Activated CD8-positive, alpha-beta memory T cell treated with anti-CD3 and anti-CD28 coated beads for 1 hour (primary cell): ENCODE measurements around the gene NRF1.

Source experiments
- DNase-seq, 2 donors: peaks; one replicate each; pipeline ENCODE4 v3.0.0-alpha.2; 2020; ENCODE audit warnings: low read depth in 1 of 2; ENCODE audit errors: extremely low read depth in 1 of 2

NRF1 gene

DNA sequence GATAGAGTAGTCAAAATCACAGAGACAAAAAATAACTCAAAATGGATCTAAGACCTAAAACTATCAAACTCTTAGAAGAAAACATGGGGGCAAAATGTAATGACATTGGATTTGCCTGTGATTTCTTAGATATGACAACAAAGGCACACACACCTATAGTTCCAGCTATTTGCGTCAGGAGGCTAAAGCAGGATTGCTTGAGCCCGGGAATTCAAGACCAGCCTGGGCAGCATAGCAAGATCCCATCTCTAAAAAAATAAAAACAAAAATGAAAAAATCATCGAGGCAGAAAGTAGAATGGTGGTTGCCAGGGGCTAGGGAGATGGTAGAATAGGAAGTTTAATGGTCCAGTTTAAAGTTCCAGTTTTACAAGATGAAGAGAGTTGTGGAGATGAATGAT lies 113.3 kb downstream of the NRF1 start:
- no peak for DNase-seq

DNA sequence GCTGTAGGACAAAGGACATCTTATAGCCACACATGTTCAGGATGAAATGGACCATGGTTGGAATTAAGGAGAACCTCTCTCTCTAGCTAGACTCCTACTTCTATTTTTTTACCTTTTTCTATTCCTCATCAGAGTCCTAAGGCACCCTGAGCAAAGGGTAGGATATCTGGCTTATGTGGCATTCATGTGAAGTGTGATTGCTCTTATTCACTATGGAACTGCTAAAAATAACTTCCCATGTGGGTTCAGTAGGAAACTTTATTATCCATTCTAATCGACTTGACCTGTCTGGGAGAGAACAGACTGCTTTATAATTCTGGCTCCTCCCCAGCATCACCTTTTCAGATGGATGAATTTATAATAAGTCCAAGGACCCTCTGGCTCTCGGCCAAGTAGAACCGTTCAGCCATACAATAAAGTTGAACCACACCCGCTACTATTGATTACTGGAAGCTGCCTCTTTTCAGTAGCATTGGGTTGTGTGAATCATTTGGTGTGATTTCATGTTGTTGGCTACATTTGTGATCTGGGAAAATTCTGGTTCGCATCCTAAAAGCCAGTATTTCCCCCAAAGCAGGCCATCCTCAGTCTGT lies 117.5 kb downstream of the NRF1 start:
- DNase-seq, result no peak

DNA sequence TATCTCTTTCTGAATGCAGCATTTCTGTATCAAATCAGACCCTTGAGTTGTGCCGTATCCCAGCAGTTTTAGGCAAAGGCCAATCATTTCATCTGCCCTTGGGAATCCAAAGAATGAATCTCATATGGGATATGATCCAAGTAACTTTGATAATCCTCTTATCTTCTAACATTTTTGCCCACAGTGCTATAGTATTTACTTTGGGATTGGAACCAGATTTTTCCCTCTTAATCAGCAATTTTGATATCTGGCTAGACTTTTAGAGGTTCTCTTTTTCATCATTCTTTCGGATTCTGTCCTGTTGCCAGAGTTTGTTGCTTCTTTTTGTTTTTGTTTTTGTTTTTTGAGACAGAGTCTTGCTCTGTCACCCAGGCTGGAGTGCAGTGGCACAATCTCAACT lies 118.0 kb downstream of the NRF1 start:
- no peak for DNase-seq

DNA sequence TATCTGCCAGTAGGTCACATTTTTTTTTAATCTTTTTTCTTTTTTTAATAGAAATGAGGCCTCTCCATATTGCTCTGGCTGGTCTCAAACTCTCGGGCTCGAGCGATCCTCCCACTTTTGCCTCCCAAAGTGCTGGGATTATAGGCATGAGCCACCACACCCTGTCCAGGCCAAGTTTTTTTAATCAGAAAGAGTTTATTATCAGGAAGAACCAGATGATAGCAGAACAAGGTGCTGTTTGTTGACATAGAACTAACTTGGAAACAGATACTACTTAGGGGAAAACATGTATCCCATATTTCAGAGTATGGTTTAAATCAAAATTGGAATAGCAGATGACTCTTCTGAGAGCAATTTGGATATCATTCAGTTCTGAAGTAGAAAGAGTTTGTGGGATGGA lies 118.6 kb downstream of the NRF1 start:
- DNase-seq, result no peak

DNA sequence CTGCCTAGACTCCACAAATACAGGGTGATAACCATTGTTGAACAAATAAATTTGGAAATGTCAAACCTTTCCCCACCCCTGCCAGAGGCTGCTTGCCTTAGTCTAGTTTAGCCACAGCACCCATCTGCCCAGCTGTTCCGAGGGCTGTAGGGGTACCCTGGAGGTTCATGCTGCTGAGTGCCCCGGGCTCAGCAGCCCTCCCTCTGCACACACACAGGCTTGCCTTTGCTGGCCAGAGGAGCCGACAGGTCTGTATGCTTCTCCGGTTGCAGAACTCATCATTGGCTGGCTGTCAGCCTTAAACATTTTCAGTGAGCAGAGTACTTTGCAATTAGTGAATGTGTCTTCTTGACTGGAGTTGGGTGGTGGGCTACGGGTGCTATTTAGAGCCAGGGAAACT lies 122.9 kb downstream of the NRF1 start:
- DNase-seq, result no peak

GRCh38 chr7:129739427-129739826 lies 127.9 kb downstream of the NRF1 start:
- no peak for DNase-seq

GRCh38 chr7:129740574-129741410 lies 129.3 kb downstream of the NRF1 start:
- DNase-seq, result no peak

DNA sequence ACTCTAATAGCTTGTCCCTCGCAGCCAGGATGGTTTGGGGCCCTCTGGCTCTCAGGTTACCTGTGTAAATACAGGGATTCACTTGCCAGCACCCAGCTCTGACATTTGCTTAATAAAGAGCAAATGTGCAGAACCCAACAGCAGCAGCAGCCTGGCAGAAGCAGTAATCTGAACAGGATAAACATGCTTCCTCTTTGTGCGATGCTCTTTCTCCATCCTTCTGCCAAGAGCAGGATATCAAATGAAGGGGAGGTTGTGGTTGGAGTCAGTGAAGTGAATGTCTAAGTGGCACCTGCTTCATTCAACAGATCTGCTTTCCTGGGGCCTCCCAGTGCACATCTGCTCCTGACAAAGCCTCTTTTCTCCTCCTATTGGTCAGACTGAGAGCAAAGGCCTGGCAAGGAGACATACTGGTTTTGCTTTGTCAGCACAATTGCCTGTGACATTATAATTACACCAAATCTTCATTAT lies 130.3 kb downstream of the NRF1 start:
- DNase-seq, result no peak

DNA sequence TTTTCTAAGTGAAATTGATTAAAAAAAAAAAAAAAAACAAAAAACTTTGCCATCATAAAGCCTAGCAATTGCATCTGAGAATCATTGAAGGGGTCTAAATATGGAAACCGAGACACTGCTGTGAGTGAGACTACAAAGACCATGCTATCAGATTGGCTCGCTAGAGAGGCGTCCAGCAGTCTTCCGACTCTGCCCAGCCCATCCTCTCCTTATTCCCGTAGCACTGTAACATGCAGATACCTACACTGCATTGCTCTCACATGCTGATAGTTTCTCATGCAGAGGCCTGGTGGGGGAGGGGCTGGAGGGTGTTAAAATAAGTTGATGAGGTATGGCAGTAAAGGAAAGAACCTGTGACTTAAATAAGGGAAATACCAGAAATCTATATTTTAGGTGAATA lies 130.7 kb downstream of the NRF1 start:
- DNase-seq, result no peak

DNA sequence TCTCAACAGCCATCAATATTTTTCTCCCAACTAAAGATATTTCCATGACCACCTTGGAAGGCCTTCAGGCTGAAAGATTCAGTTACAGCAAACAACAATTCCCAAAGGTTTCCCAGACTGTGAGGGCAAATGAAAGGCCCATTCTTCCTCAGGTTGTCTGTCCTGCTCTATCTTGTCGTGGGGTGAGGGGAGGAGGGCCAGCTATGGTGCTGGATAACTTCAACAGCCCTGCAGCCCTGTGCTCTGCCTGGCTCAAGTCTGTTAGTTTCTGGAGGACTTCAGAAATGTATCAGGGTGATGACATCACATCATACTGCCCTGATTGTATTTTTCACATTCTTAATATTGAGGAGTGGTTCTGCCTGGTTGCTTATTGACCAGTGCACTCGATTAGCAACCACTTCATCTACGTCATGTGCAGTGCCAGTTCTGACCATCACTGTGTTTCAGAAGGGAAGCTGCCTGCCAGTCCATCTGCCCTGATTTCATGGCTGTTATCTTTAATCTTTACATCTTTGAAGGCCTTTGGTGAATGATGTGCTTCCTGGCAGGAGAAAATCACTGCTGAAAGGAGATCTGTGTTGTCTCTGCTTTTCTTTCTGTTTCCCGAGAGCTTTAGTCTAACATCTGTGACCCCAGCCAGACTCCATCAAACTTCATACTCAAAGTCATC lies 135.5 kb downstream of the NRF1 start:
- DNase-seq, result no peak

DNA sequence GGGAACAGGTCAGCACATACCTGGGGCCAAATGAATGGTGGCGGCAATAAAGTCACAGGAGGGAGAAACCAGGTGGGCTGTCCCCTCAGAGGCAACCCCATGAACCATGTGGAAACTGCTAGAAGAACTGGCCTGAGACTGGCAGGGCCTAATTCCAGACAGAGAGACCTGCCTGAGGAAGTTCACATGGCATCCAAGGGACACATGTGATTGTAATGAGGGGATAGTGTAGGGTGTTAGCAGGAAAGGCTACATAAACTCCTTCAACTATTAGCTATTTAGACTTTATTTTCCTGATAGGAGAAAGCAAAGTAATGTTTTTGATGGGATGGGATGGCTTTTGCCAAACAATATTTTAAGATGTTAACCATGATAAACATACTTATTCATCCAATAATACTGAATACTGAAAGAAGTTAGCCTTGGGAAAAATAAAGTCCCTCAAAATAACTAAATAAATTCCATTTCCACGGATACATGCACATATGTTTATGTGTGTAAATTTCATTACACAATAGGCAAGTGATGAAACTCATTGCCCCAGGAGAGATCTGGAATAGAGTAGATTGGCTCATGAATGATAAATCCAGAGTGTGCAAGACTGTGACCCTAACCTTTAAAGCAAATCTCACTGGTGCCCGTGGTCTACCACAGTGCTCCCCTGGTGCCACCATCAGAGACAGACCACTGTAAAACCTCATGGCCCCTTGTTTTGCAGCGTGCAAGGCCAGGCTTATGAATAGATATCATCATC lies 137.0 kb downstream of the NRF1 start:
- DNase-seq, result no peak

DNA sequence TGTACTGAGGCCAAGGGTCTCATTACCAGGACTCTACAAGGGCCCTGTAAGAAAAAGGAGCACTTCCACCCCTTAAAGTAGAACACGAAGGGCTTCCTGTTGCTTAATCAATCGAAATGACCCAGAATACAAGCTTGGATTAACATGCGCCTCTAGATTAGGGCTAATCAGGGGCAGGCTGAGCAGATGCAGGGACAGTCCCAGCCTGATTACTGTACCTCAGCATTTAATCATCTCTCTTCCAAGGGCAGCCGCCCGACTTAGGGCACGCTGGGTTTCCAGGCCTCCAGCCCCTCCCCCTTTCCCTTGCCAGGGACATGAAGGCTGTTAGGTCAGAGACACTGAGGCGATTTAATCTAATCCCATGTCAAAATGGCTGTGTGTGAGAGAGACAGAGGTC lies 138.6 kb downstream of the NRF1 start:
- DNase-seq, result no peak

DNA sequence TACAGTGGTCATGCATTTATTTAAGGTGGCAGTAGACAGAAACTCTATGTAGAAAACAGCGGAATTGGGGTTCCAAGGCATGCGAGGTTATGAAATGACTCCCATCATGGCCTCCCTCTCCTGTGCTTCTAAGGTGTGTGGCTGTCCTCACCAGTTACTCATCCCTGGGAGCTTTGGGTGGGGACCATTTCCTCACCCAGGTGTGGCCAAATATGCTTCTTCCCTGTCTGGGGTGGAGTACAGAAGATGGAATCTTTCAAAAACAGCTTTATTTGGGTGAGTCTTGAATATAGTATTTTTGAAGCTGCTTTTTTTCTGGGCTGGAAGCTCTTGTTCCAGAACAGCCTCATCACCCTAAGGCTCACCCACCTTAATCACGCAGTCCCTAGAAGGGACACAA lies 139.0 kb downstream of the NRF1 start:
- no peak for DNase-seq

DNA sequence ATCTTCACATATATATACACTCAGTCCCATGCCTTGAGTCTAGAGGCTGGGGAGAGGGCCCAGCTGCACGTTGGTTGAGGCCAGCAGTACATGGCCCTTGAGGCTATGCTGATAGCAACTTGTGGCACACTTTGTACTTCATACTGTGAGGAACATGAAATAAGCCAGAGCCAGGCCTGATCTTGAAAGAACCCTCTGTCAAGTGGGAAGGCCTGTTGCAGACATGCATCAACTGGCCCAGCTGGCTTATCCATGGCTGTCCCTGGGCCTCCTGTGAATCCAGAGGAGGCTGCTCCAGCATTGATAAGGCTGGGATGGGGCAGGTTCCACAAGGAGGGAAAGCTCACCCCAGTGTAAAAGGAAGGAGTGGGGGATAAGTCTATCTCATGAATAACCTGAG lies 140.4 kb downstream of the NRF1 start:
- no peak for DNase-seq

- DNase-seq, result no peak
Measured at GRCh38 chr7:129752760-129753159, 141.2 kb downstream of the NRF1 start.

- no peak for DNase-seq
Measured at GRCh38 chr7:129754406-129754805, 142.9 kb downstream of the NRF1 start.

DNA sequence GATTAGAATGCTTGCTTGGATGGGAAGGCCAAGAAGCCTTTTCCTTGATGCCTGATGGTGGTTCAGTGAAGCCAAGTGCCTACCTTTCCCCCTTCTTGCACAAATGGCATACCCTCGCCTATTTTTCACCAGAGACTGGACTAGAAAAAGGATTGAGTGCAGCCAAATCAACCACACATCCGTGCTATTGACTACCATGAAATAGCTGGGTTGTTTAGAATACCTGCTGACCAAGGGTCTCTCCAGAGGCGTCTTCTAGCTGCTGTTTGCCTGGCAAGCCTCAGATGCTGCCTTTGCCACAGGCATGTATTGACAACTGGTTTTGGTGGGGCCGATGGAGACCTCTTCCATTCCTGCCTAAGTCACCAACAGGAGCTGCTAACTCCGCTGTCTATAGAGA lies 146.5 kb downstream of the NRF1 start:
- DNase-seq, result no peak

- DNase-seq, result no peak
Measured at GRCh38 chr7:129762387-129762969, 151.0 kb downstream of the NRF1 start.

DNA sequence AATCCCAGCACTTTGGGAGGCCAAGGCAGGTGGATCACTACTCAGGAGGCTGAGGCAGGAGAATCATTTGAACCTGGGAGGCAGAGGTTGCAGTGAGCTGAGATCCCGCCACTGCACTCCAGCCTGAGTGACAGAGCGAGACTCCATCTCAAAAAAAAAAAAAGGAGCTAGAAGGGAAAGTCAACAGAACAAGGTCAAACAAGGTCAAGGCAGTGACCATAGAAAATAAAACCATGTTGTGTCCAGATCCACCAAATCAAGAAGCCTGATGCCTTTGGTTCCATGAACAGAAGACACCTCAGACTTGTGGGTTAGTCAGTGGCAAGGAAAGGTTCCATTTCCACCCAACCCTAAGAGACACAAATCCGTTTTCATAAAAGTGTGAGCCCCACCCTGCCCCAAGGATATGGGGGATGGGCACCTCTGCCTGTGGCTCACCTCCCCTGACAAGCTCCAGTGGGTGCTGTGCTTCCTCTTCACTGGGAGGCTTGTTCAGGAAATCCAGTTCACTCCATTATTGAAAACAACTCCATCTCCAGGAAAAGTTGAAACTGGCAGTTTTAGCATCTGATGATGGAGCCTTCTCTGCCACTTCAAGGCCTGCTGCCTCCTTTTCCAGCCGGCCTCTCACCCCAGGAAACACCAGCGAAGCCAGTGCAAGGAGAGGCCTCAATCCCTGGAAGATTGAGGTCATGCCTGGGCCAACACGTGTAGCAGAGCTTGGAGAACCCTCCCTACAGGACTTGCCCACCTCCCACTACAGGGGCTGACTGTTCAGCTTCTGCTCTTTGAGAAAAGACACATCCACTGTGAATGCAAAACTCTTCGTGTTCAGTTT lies 152.9 kb downstream of the NRF1 start:
- DNase-seq, result no peak

DNA sequence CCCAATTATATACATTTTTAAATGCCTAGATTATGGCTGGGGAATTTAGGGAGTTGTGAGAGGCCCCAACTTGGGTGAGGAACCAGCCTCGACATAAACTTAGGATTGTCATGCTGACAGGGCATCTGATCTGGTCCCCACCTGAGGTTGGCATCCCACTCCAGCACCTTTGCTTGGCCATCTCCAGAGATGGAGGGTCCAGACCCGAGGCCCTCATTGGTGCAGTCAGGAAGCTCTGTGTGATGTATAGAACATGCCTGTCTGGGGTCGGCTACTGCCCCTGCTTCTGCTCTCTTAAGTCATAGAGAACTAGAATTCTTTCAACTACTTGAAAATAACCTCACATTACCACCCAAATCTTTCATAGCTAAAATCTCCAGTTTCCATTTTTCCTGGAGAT lies 153.8 kb downstream of the NRF1 start:
- DNase-seq, result no peak
